WI38 (cell line): ENCODE measurements around the gene ARSJ.
"Not testable (repeated sequence)": the region's sequence is repeated elsewhere in the genome, so short reads cannot be mapped to it uniquely, and the experiment has no call there.

Source experiments
- H3K4me3 ChIP-seq: 2 replicates; pipeline ENCODE4 v1.5.1; 2011; ENCODE audit warnings: low read depth, mild to moderate bottlenecking, control low read depth, low read length
- CTCF ChIP-seq: IDR thresholded peaks from 2 replicates; pipeline ENCODE4 v1.5.1; 2012; ENCODE audit warnings: low read depth, mild to moderate bottlenecking, control low read depth, low read length

ARSJ gene

GRCh38 chr4:114019276-114019968, 40.0 kb upstream of the ARSJ start:
- TF ChIP-seq CTCF: no peak

GRCh38 chr4:114017120-114017917, 37.9 kb upstream of the ARSJ start:
- TF ChIP-seq CTCF: no peak

More at GRCh38 chr4:114019276-114019968, 40.0 kb upstream of the ARSJ start:
- no peak overlapping the region for H3K4me3 ChIP-seq

GRCh38 chr4:114015444-114015899, 36.0 kb upstream of the ARSJ start:
- no peak for TF ChIP-seq CTCF
- no peak overlapping the region for H3K4me3 ChIP-seq

More at GRCh38 chr4:114017120-114017917, 37.9 kb upstream of the ARSJ start:
- no peak overlapping the region for H3K4me3 ChIP-seq

GRCh38 chr4:114013201-114013600, 33.8 kb upstream of the ARSJ start:
- not testable (repeated sequence) for H3K4me3 ChIP-seq

- TF ChIP-seq CTCF: no peak
- H3K4me3 ChIP-seq: no peak overlapping the region
Measured at GRCh38 chr4:114012749-114013148, 33.3 kb upstream of the ARSJ start.

- no peak overlapping the region for H3K4me3 ChIP-seq
- no peak for TF ChIP-seq CTCF
Measured at GRCh38 chr4:114005569-114006442, 26.4 kb upstream of the ARSJ start.

- not testable (repeated sequence) for H3K4me3 ChIP-seq
Measured at GRCh38 chr4:114004483-114005226, 25.2 kb upstream of the ARSJ start.
